Measurements from ENCODE around the gene ABCF3. TPM values are rescaled to one million over a fixed set of nuclear protein-coding genes. Genes with fewer than 3 reads are reported as not detected.
A peak's percentile ranks its signal among the peaks of the same experiment; 100 is the strongest.

Gene ABCF3
- total and polyA plus RNA-seq, 2 of the 13 experiments (the other 11 are each of a cell fraction or from before 2014, with no cell fraction given), result 38.8 to 46.5 TPM

DNA sequence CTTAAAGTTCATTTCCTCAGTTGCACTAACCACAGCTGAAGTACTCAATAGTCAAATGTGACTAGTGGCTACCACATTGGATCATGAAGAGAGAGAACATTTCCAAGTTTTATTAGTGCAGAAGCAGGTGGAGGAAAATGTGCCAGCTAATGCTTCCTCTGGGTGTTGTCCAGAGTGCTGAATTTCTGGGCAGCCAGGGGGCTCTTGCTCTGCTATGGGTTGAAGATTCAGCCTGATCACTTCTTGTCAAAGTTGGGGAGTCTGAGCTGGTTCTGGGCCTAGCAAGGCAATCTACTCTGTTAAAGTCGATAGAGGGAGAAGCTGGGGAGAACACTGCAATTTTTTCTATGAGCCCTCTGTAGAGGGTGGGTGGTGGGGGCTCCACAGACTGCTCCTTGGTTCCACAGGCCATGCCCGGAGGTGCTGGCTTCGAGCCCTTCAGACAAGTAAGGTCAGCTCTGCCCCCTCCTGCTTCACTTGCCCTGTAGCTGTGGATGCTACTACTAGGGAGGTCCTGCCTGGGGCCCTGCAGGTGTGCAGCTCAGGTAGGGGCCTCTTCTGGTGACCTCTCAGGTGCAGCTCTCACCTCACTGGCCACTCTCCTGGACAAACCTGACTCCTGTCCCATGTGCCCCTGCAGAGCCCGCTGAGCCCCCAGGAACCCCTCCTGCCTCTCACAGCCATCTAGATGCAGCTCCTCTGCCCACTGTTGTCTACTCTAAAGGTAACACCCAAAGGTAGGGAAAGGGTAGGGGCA lies 54.6 kb downstream of the ABCF3 start (continued):
- TF ChIP-seq, protein P1, sequence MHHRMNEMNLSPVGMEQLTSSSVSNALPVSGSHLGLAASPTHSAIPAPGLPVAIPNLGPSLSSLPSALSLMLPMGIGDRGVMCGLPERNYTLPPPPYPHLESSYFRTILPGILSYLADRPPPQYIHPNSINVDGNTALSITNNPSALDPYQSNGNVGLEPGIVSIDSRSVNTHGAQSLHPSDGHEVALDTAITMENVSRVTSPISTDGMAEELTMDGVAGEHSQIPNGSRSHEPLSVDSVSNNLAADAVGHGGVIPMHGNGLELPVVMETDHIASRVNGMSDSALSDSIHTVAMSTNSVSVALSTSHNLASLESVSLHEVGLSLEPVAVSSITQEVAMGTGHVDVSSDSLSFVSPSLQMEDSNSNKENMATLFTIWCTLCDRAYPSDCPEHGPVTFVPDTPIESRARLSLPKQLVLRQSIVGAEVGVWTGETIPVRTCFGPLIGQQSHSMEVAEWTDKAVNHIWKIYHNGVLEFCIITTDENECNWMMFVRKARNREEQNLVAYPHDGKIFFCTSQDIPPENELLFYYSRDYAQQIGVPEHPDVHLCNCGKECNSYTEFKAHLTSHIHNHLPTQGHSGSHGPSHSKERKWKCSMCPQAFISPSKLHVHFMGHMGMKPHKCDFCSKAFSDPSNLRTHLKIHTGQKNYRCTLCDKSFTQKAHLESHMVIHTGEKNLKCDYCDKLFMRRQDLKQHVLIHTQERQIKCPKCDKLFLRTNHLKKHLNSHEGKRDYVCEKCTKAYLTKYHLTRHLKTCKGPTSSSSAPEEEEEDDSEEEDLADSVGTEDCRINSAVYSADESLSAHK (CRISPR knock-in tag; IDR thresholded peaks at IDR 0.05; ENCODE audit: borderline replicate concordance), result no peak
- TF ChIP-seq, protein P2, sequence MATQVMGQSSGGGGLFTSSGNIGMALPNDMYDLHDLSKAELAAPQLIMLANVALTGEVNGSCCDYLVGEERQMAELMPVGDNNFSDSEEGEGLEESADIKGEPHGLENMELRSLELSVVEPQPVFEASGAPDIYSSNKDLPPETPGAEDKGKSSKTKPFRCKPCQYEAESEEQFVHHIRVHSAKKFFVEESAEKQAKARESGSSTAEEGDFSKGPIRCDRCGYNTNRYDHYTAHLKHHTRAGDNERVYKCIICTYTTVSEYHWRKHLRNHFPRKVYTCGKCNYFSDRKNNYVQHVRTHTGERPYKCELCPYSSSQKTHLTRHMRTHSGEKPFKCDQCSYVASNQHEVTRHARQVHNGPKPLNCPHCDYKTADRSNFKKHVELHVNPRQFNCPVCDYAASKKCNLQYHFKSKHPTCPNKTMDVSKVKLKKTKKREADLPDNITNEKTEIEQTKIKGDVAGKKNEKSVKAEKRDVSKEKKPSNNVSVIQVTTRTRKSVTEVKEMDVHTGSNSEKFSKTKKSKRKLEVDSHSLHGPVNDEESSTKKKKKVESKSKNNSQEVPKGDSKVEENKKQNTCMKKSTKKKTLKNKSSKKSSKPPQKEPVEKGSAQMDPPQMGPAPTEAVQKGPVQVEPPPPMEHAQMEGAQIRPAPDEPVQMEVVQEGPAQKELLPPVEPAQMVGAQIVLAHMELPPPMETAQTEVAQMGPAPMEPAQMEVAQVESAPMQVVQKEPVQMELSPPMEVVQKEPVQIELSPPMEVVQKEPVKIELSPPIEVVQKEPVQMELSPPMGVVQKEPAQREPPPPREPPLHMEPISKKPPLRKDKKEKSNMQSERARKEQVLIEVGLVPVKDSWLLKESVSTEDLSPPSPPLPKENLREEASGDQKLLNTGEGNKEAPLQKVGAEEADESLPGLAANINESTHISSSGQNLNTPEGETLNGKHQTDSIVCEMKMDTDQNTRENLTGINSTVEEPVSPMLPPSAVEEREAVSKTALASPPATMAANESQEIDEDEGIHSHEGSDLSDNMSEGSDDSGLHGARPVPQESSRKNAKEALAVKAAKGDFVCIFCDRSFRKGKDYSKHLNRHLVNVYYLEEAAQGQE (IDR thresholded peaks at IDR 0.05; ENCODE audit: borderline replicate concordance in 1 of 2, low read depth in 1 of 2, low read length in 2 of 2), result peak in 1 of 2 experiments; percentile 97; a peak in 2 of 4 replicates
- 0 out of 2 replicates have a peak, but pooled peaks have one; percentile 22 for TF ChIP-seq TFE3 (CRISPR knock-in tag; IDR thresholded peaks at IDR 0.05)

Data from HepG2 (cell line).